Urinary bladder (tissue), 4 donors: ENCODE results near the gene TRIM75. TPM values are rescaled to one million over a fixed set of nuclear protein-coding genes. Genes with fewer than 3 reads are reported as not detected.

Source experiments
- DNase-seq: peaks from one replicate; pipeline ENCODE4 v3.0.0-alpha.2; 2015; ENCODE audit errors: extremely low spot score
- H3K27ac ChIP-seq: one replicate; pipeline ENCODE4 v1.5.1; 2013; ENCODE audit warnings: low read depth, mild to moderate bottlenecking, moderate library complexity
- H3K36me3 ChIP-seq: one replicate; pipeline ENCODE4 v1.6.1; 2013; ENCODE audit warnings: mild to moderate bottlenecking, moderate library complexity; ENCODE audit not compliant: insufficient read depth
- H3K4me1 ChIP-seq: one replicate; pipeline ENCODE4 v1.6.1; 2013; ENCODE audit warnings: mild to moderate bottlenecking, moderate library complexity; ENCODE audit not compliant: insufficient read depth
- H3K4me3 ChIP-seq: one replicate; pipeline ENCODE4 v1.5.1; 2013; ENCODE audit warnings: low read depth, low read length
- WGBS: extraction: QIAGEN DNeasy Blood & Tissue Kit; methylation state at CpG from one replicate; pipeline ENCODE4 v1.1.7; 2013; 5-methylcytosine and 5-hydroxymethylcytosine counted together
- polyA plus RNA-seq: library from polyadenylated mRNA; stranded (reverse); fragments of 200-250 nt; gene quantifications from one replicate; pipeline ENCODE4 v1.2.3, GENCODE V29; 2013
- small RNA-seq: library from RNA; depleted of rRNA; stranded (forward); fragments of <200 nt; gene quantifications from one replicate; pipeline ENCODE3, GENCODE V24; 2014
- total RNA-seq: library from RNA; depleted of rRNA; stranded (reverse); fragments of >200 nt; gene quantifications from one replicate; pipeline ENCODE4 v1.2.3, GENCODE V29; 2014
- donor health status: healthy with polysubstance abuse.
- donor health status: healthy.

The TRIM75 gene
- total and polyA plus RNA-seq, 2 donors = not detected

DNA sequence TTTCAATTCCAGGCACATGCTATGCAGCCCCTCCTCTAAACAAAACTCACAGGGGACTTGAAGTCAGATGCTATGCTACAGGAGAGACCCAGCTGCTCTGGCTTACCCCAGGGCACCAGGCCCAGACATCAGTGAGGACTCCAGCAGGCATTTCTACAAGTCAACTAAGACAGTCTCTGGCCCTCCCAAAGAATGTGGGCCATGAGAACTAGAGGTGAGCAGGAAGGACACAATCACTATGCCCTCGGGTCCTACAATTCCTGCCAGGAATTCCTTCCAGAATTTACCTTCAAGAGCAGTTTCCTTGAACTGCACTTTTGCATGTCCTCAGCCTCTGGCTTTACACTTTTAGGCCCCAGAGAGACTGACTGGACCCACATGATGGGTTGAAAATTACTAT lies 41.6 kb downstream of the TRIM75 start:
- Histone ChIP-seq H3K4me3 (no peak overlapping the region), H3K36me3 (peaks cover 5% of the 10 kb centered on the region)
- WGBS = 60% methylated on average over 1 of the region's 1 CpG

DNA sequence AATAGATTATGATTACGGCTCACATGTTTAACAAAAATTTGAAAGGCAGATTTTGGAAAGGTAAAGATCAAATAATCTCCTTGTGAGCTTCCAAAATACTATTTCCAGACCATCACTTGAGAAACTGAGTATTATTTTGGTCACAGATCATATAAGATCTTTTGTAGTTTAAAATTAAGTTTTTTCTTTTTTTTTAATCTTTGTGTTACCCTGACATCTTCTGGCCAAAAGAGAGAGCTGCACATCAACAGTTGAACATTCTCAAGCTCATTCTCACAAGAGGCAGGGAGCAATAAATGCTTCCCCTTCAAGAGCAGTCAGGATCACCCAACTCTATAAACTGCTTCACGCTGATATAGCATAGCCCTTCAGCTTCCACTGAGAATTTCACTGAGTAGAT lies 43.1 kb downstream of the TRIM75 start:
- H3K36me3 ChIP-seq = peaks cover 6% of the 10 kb centered on the region
- peak; percentile 10 for DNase-seq
- no peak overlapping the region for H3K27ac ChIP-seq
- 62% methylated on average over 2 of the region's 2 CpGs for WGBS
- no peak overlapping the region for H3K4me3 ChIP-seq
- H3K4me1 ChIP-seq = no peaks in the 10 kb centered on the region

More for the DNA sequence above, 41.6 kb downstream of the TRIM75 start:
- no peak for DNase-seq
- H3K4me1 ChIP-seq = no peaks in the 10 kb centered on the region
- no peak overlapping the region for H3K27ac ChIP-seq

DNA sequence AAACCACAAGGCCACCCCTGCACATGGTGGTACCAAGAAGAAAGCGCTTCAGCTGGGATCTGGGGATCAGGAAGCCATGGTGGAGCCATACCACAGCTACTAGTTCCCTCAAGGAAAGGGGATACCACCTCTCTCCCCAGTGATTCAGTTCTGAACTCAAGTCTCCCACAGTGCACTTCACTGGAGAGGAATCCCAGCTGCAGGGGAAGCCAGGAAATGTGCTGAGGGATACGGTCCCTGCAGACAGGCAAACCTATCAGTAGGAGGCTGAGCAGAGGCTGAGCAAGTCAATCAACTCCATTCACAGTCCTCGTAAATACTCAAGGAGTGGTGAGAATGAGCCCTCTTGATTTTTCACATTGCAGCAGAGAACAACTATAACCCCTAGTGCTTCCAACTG lies 48.0 kb downstream of the TRIM75 start:
- DNase-seq = no peak
- Histone ChIP-seq H3K4me3 (no peak overlapping the region), H3K4me1 (no peaks in the 10 kb centered on the region), H3K27ac (no peak overlapping the region), H3K36me3 (peaks cover 5% of the 10 kb centered on the region)
- 76% methylated on average over 3 of the region's 3 CpGs for WGBS

DNA sequence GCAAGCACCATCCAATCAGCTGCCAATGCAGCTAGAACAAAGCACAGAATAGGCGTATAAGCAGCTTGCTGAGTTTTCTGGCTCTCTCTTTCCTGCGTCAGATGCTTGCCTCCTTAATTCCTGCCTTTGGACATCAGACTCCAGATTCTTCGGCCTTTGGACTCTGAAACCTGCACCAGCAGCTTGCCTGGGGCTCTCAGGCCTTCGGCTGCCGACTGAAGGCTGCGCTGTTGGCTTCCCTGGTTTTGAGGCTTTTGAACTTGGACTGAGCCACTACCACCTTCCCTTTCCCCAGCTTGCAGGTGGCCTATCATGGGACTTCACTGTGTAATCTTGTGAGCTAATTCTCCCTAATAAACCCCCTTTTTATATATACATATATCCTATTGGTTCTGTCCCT lies 52.9 kb downstream of the TRIM75 start:
- DNase-seq = no peak
- H3K27ac ChIP-seq = no peak overlapping the region
- H3K36me3 ChIP-seq = peaks cover 4% of the 10 kb centered on the region
- 93% methylated on average over 6 of the region's 6 CpGs for WGBS
- H3K4me3 ChIP-seq = no peak overlapping the region
- no peaks in the 10 kb centered on the region for H3K4me1 ChIP-seq

Small RNA genes lying within 50 kb of the gene (small RNA-seq; reads per million reads assigned to genes)
- not detected for gene AC106872.12

Other genes starting within 250 kb of the TRIM75 start
- gene APELA, start 176.7 kb upstream of the TRIM75 start, total RNA-seq = not detected
- gene APELA, start 176.7 kb upstream of the TRIM75 start, polyA plus RNA-seq = not detected
- 3.6 TPM for gene TRIM61, start 76.2 kb upstream of the TRIM75 start, total RNA-seq
- gene TRIM61, start 76.2 kb upstream of the TRIM75 start, polyA plus RNA-seq = 0.94 TPM
- gene TRIM60, start 21.9 kb upstream of the TRIM75 start, total RNA-seq = not detected
- not detected for gene TRIM60, start 21.9 kb upstream of the TRIM75 start, polyA plus RNA-seq
- 12.0 TPM for gene TMEM192, start 59.0 kb downstream of the TRIM75 start, total RNA-seq
- 14.8 TPM for gene TMEM192, start 59.0 kb downstream of the TRIM75 start, polyA plus RNA-seq
- 13.7 TPM for gene KLHL2, start 153.7 kb downstream of the TRIM75 start, total RNA-seq
- 16.6 TPM for gene KLHL2, start 153.7 kb downstream of the TRIM75 start, polyA plus RNA-seq